Measurements from ENCODE around the gene ACO2. TPM values are rescaled to one million over a fixed set of nuclear protein-coding genes. Genes with fewer than 3 reads are reported as not detected.

Gene ACO2
- polyA plus RNA-seq, 4 donors: 126 to 294 (median 217) TPM

DNA sequence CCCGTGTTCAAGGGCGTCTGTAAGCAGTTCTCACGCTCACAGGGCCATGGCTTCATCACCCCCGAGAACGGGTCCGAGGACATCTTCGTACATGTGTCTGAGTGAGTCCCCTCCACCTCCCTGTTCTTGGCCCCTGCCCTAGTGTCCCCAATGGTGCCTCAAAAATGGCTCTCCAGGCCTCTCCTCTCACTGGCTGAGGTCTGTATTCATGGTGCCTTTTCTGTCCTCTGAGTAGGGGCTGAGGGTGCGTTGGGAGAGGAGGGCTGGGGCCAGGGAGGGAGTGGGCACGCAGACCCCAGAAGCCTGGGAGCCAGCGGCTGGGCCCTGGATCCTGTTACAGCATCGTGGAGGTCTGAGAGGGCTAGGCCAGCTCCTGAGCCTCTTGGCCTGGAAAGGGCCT is 104.8 kb downstream of the ACO2 start:
- Histone ChIP-seq H3K36me3 (ENCODE audit: control insufficient read depth in 3 of 3, insufficient read depth in 2 of 3, low read depth in 1 of 3, low read length in 3 of 3) (peaks cover 0 to 51% (median 10%) of the 10 kb centered on the region in 3 donors), H3K27me3 (ENCODE audit: control insufficient read depth in 3 of 3, insufficient read depth in 3 of 3, low read length in 3 of 3) (no peaks in the 10 kb centered on the region), H3K4me1 (ENCODE audit: control insufficient read depth in 3 of 3, insufficient read depth in 2 of 3, low read depth in 1 of 3, low read length in 2 of 3) (peaks cover 0 to 4% (median 0%) of the 10 kb centered on the region in 3 donors), H3K27ac (ENCODE audit: low read depth in 1 of 3, low read length in 2 of 3) (no peak overlapping the region), H3K4me3 (ENCODE audit: low read depth in 1 of 3, low read length in 3 of 3) (no peak overlapping the region), H3K9me3 (ENCODE audit: control insufficient read depth in 2 of 2, insufficient read depth in 1 of 2, low read depth in 1 of 2, low read length in 1 of 2) (no peaks in the 10 kb centered on the region)
- whole genome bisulfite sequencing, 3 donors: 88 to 91% (median 90%) methylated on average over 11 of the region's 11 CpGs
- no peak for DNase-seq
- FAIRE-seq: no peak

DNA sequence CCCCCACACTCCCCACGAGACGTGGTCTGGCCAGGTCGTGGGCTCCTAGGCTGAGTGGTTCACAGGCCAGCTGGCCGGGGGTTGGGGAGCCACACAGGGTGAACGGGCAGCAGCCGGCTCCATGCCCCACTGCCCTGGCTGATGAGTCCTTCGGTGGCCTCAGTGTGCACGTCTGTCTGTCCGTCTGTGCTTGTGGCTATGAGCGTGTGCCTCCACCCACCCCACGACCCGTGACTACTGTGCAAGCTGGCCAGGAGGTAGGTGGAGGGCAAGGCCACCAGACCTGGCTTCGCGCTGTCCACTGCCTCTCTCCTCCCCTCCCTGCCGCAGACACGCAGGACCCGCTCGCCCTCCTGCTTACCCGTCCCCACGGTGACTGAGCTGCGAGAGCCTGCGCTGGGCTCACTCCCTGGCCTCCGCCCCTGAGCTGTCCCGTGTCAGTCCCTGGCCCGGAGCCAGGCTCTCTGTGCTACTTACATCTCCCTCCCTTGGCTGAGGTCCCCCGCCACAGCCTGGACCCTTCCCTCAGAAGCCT is 106.0 kb downstream of the ACO2 start:
- H3K4me1 ChIP-seq (ENCODE audit: control insufficient read depth in 3 of 3, insufficient read depth in 2 of 3, low read depth in 1 of 3, low read length in 2 of 3): peaks cover 0 to 2% (median 0%) of the 10 kb centered on the region in 3 donors
- H3K27ac ChIP-seq (ENCODE audit: low read depth in 1 of 3, low read length in 2 of 3): no peak overlapping the region
- H3K36me3 ChIP-seq (ENCODE audit: control insufficient read depth in 3 of 3, insufficient read depth in 2 of 3, low read depth in 1 of 3, low read length in 3 of 3): peaks cover 0 to 63% (median 10%) of the 10 kb centered on the region in 3 donors
- H3K4me3 ChIP-seq (ENCODE audit: low read depth in 1 of 3, low read length in 3 of 3): no peak overlapping the region
- WGBS, 3 donors: 72 to 79% (median 77%) methylated on average over 25 to 26 of the region's 26 CpGs
- no peak for DNase-seq
- FAIRE-seq: no peak
- no peaks in the 10 kb centered on the region for H3K9me3 ChIP-seq (ENCODE audit: control insufficient read depth in 2 of 2, insufficient read depth in 1 of 2, low read depth in 1 of 2, low read length in 1 of 2)
- H3K27me3 ChIP-seq (ENCODE audit: control insufficient read depth in 3 of 3, insufficient read depth in 3 of 3, low read length in 3 of 3): no peaks in the 10 kb centered on the region

DNA sequence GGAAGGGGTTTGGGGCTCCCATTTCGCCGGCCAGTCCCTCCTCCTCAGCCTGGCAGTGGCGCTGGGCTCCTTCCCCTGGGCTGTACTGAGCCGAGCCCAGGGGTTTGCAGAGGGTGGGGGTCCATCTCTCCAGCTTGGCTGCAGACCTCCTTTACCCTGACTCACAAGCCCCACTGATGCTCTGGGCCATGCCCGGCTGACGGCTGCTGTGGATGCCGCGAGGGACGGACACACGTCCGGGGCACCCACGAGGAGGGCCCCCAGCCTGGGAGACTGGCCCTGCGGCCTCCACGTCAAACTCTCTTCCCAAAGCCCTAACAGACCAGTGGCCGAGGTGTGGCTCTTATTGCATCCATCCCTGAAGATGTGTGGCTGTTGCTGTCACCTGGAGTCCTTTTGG is 106.6 kb downstream of the ACO2 start:
- Histone ChIP-seq H3K27me3 (ENCODE audit: control insufficient read depth in 3 of 3, insufficient read depth in 3 of 3, low read length in 3 of 3) (no peaks in the 10 kb centered on the region), H3K4me3 (ENCODE audit: low read depth in 1 of 3, low read length in 3 of 3) (no peak overlapping the region), H3K27ac (ENCODE audit: low read depth in 1 of 3, low read length in 2 of 3) (no peak overlapping the region), H3K9me3 (ENCODE audit: control insufficient read depth in 2 of 2, insufficient read depth in 1 of 2, low read depth in 1 of 2, low read length in 1 of 2) (no peaks in the 10 kb centered on the region), H3K4me1 (ENCODE audit: control insufficient read depth in 3 of 3, insufficient read depth in 2 of 3, low read depth in 1 of 3, low read length in 2 of 3) (no peaks in the 10 kb centered on the region), H3K36me3 (ENCODE audit: control insufficient read depth in 3 of 3, insufficient read depth in 2 of 3, low read depth in 1 of 3, low read length in 3 of 3) (peaks cover 0 to 69% (median 10%) of the 10 kb centered on the region in 3 donors)
- no peak for FAIRE-seq
- WGBS, 3 donors: 87 to 93% (median 93%) methylated on average over 14 to 15 of the region's 15 CpGs
- no peak for DNase-seq

DNA sequence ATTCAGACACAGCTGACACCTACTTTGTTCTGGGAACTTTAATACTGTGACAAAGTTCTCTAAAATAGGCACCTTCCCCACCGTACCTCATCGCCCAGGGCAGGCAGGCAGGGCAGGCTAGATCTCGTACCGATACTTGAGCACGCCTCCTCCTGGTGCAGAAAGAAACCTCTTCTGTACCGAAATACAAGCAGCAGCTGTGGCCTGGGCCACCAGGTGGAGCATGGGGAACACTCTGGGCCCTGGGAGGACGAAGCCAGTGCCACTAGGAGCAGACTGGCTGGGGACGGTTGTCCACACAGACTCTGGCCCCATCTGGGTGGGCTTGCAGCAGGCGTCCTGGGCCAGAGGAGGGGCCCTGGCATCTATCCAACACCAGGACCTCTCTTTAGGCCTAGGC is 108.0 kb downstream of the ACO2 start:
- WGBS, 3 donors: 74 to 79% (median 75%) methylated on average over 9 of the region's 9 CpGs
- H3K9me3 ChIP-seq (ENCODE audit: control insufficient read depth in 2 of 2, insufficient read depth in 1 of 2, low read depth in 1 of 2, low read length in 1 of 2): no peaks in the 10 kb centered on the region
- no peaks in the 10 kb centered on the region for H3K4me1 ChIP-seq (ENCODE audit: control insufficient read depth in 3 of 3, insufficient read depth in 2 of 3, low read depth in 1 of 3, low read length in 2 of 3)
- no peak overlapping the region for H3K4me3 ChIP-seq (ENCODE audit: low read depth in 1 of 3, low read length in 3 of 3)
- DNase-seq (peak; percentile 60 to 61), FAIRE-seq (no peak)
- H3K36me3 ChIP-seq (ENCODE audit: control insufficient read depth in 3 of 3, insufficient read depth in 2 of 3, low read depth in 1 of 3, low read length in 3 of 3): peaks cover 0 to 80% (median 10%) of the 10 kb centered on the region in 3 donors
- no peak overlapping the region for H3K27ac ChIP-seq (ENCODE audit: low read depth in 1 of 3, low read length in 2 of 3)
- H3K27me3 ChIP-seq (ENCODE audit: control insufficient read depth in 3 of 3, insufficient read depth in 3 of 3, low read length in 3 of 3): no peaks in the 10 kb centered on the region

DNA sequence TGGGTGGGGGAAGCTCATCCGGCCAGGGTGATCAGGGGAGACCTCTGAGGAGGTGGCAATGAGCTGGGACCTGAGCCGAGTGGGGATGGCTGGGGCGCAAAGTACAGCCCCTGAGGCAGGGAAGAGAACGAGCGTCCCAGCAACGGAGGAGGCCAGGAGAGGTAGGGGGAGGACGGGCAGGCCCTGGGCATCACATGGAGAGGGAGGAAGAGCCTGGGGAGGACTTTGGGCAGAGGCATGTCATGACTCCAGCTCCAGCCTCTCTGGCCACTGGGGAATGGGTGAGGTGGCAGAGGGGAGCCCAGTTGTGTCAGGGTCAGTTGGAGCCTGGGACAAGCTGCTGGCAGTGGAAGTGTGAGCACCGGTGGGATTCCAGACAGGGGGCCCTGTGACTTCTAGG is 109.2 kb downstream of the ACO2 start:
- Histone ChIP-seq H3K9me3 (ENCODE audit: control insufficient read depth in 2 of 2, insufficient read depth in 1 of 2, low read depth in 1 of 2, low read length in 1 of 2) (no peaks in the 10 kb centered on the region), H3K27ac (ENCODE audit: low read depth in 1 of 3, low read length in 2 of 3) (no peak overlapping the region), H3K4me3 (ENCODE audit: low read depth in 1 of 3, low read length in 3 of 3) (no peak overlapping the region), H3K27me3 (ENCODE audit: control insufficient read depth in 3 of 3, insufficient read depth in 3 of 3, low read length in 3 of 3) (no peaks in the 10 kb centered on the region), H3K4me1 (ENCODE audit: control insufficient read depth in 3 of 3, insufficient read depth in 2 of 3, low read depth in 1 of 3, low read length in 2 of 3) (no peaks in the 10 kb centered on the region), H3K36me3 (ENCODE audit: control insufficient read depth in 3 of 3, insufficient read depth in 2 of 3, low read depth in 1 of 3, low read length in 3 of 3) (peaks cover 10 to 93% (median 10%) of the 10 kb centered on the region in 3 donors)
- WGBS, 3 donors: 93 to 97% (median 93%) methylated on average over 8 of the region's 8 CpGs
- no peak for DNase-seq
- FAIRE-seq: no peak

Other genes starting within 250 kb of the ACO2 start
- 1 to 10 TPM in 2 of 4 donors, under 1 TPM in 1, not detected in 1; 0.54 to 2.3 (median 1.4) TPM for gene CHADL, start 228.2 kb upstream of the ACO2 start, polyA plus RNA-seq
- 10 to 100 TPM; 27.5 to 62.3 (median 34.0) TPM for gene RANGAP1, start 182.9 kb upstream of the ACO2 start, polyA plus RNA-seq
- 10 to 100 TPM; 14.6 to 53.5 (median 33.4) TPM for gene ZC3H7B, start 167.6 kb upstream of the ACO2 start, polyA plus RNA-seq
- gene TEF, start 87.2 kb upstream of the ACO2 start, polyA plus RNA-seq: 10 to 100 TPM in 2 of 4 donors, 1 to 10 TPM in 2; 6.1 to 11.8 (median 9.4) TPM
- gene TOB2, start 22.3 kb upstream of the ACO2 start, polyA plus RNA-seq: 10 to 100 TPM; 15.1 to 63.9 (median 26.5) TPM
- 10 to 100 TPM; 39.6 to 62.7 (median 55.3) TPM for gene PHF5A, start 425 bp upstream of the ACO2 start, polyA plus RNA-seq
- gene POLR3H, start 75.4 kb downstream of the ACO2 start, polyA plus RNA-seq: 10 to 100 TPM in 2 of 4 donors, 1 to 10 TPM in 2; 2.7 to 18.2 (median 9.5) TPM
- 1 to 10 TPM in 2 of 4 donors, under 1 TPM in 2; 0.45 to 2.7 (median 1.3) TPM for gene CSDC2, start 91.9 kb downstream of the ACO2 start, polyA plus RNA-seq
- gene PMM1, start 120.7 kb downstream of the ACO2 start, polyA plus RNA-seq: 100 to 1,000 TPM in 2 of 4 donors, 10 to 100 TPM in 2; 45.5 to 125 (median 90.4) TPM
- 10 to 100 TPM; 16.5 to 33.4 (median 21.4) TPM for gene DESI1, start 151.9 kb downstream of the ACO2 start, polyA plus RNA-seq
- 100 to 1,000 TPM; 138 to 248 (median 166) TPM for gene XRCC6, start 152.2 kb downstream of the ACO2 start, polyA plus RNA-seq
- gene SNU13, start 219.8 kb downstream of the ACO2 start, polyA plus RNA-seq: 100 to 1,000 TPM in 3 of 4 donors, 10 to 100 TPM in 1; 82.1 to 149 (median 113) TPM
- gene MEI1, start 230.4 kb downstream of the ACO2 start, polyA plus RNA-seq: 10 to 100 TPM in 1 of 4 donors, 1 to 10 TPM in 3; 1.1 to 16.8 (median 4.2) TPM